HG02885 (cell line): Measurements from ENCODE around the gene KLK8.

Experiments
- ATAC-seq: cut with Tn5 transposase; IDR thresholded peaks from one replicate; pipeline ENCODE4 v1.9.1; 2021; ENCODE audit warnings: mild to moderate bottlenecking; ENCODE audit not compliant: unreplicated experiment, poor library complexity

KLK8 gene

DNA sequence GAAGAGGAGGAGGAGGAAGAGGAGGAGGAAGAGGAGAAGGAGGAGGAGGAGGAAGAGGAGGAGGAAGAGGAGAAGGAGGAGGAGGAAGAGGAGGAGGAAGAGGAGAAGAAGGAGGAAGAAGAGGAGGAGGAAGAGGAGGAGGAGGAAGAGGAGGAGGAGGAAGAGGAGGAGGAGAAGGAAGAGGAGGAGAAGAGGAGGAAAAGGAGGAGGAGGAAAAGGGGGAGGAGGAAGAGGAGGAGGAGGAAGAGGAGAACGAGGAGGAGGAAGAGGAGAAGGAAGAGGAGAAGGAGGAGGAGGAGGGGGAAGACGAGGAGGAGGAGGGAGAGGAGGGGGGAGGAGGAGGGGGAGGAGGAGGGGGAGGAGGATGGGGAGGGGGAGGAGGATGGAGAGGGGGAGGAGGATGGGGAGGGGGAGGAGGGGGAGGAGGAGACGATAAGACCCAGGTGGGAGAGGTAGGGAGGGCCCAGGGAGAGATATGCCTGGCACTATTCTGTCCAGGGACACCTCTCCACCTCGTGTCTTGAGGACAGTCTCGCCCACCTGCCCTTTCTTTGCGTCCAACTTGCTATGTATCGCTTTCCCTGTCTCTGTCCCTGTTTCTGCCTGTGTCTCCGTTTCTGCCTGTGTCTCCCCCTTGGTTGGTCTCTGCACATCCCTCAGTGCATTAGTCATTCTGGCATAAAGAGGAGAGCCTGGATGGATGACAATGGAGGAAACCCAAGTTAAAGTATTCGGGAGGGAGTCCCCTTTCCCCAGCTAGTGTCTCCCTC lies 41.5 kb downstream of the KLK8 start:
- ATAC-seq = no peak

GRCh38 chr19:50957587-50957986 lies 43.8 kb downstream of the KLK8 start:
- ATAC-seq = no peak

DNA sequence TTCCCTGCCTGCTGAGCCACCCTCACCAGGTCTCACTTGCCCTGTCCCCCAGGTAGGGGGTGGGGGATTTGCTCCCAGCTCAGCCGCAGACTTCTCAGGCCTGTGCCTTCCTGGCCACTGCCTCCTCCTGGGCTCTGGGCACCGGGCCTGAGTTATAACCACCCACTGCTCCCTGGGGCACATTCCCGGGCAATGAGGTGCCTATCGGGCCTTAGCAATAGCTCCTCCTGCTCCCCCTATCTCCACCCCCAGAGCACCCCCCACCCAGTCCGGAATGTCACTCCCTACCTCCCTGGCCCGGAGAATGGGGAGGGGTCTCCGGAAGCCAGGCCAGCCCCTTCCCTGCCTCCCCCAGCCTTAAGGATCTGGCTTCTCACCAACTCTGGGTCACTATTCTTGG lies 48.5 kb downstream of the KLK8 start, which contains the start of gene KLK5:
Gene KLK5 (minus strand): TSS at position 129 of the 400 bp plus-strand sequence. CDS start 381 bp downstream, outside the sequence.
- ATAC-seq = no peak

- ATAC-seq = no peak
These were observed 51.5 kb downstream of the KLK8 start for GRCh38 chr19:50949861-50950260.

DNA sequence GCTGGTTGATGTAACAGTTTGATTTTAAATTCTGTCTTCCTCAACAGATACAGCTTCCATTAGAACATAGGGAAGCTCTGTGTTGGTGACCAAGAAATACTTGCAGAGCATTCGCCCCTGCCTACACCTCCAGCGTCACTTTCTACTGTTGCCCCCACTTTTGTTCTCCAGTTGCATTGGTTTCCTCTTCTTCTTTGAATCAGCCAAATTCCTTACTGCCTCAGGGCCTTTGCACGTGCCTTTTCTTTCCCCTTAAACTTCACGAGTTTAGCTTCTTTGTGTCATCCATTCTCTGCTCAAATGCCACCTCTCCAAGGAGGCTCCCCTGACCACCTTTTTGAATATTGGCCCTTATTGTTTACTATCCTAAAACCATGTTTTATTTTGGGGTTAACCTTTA lies 54.3 kb downstream of the KLK8 start:
- no peak for ATAC-seq
